Lower leg skin (tissue), 4 donors: Measurements from ENCODE around the gene KLF4. TPM values are rescaled to one million over a fixed set of nuclear protein-coding genes. Genes with fewer than 3 reads are reported as not detected.

Source experiments
- DNase-seq, 2 donors: peaks; one replicate each; pipeline ENCODE4 v3.0.0-alpha.2; 2019; ENCODE audit warnings: low spot score in 2 of 2
- H3K4me3 ChIP-seq: fragments of 200-600 bp; sonication (generic); 2 replicates; pipeline ENCODE4 v1.5.1; 2017; ENCODE audit warnings: mild to moderate bottlenecking, low read depth; ENCODE audit not compliant: poor library complexity, severe bottlenecking
- CTCF ChIP-seq, 3 donors: fragments of 450-650 bp; IDR thresholded peaks; one replicate each; pipeline ENCODE4 v1.5.1; 2016; ENCODE audit warnings: antibody characterized with exemption in 3 of 3, mild to moderate bottlenecking in 3 of 3, moderate library complexity in 2 of 3
- POLR2A ChIP-seq, 2 donors: fragments of 450-650 bp; IDR thresholded peaks; one replicate each; pipeline ENCODE4 v1.6.1; 2016 to 2017; ENCODE audit warnings: antibody characterized with exemption in 2 of 2, mild to moderate bottlenecking in 1 of 2, moderate library complexity in 1 of 2
- WGBS, 2 donors: methylation state at CpG; one replicate each; pipeline ENCODE4 v1.1.5; 2018; 5-methylcytosine and 5-hydroxymethylcytosine counted together
- intact Hi-C: fragments of 100-400 bp; cut with DNase I; formaldehyde crosslinking; loops from one replicate; pipeline ENCODE4 v1.15.0; 2023; ENCODE audit warnings: low total_unique reads
- total RNA-seq, 4 donors: library from RNA; depleted of rRNA; stranded (reverse); fragments of >200 nt; gene quantifications; one replicate each; pipeline ENCODE4 v1.1.0, GENCODE V29; 2016

Gene KLF4
- total RNA-seq, 4 donors from 2014 or later, result 562 to 846 (median 608) TPM

- 61 to 65% methylated on average over 7 of the region's 7 CpGs for WGBS, 2 donors
- H3K4me3 ChIP-seq, result no peak overlapping the region
- intact Hi-C loops, result no loop called here
- DNase-seq, result no peak
- no peak for TF ChIP-seq CTCF (IDR thresholded peaks at IDR 0.05)
- no peak for TF ChIP-seq POLR2A (IDR thresholded peaks at IDR 0.05)
Observed at GRCh38 chr9:107438211-107439031, 51.1 kb downstream of the KLF4 start.

- no peak for DNase-seq
- WGBS, 2 donors, result 86 to 93% methylated on average over 6 of the region's 6 CpGs
- intact Hi-C loops, result no loop called here
- no peak overlapping the region for H3K4me3 ChIP-seq
- no peak for TF ChIP-seq CTCF (IDR thresholded peaks at IDR 0.05)
- TF ChIP-seq POLR2A (IDR thresholded peaks at IDR 0.05), result no peak
Observed at GRCh38 chr9:107437716-107438115, 51.9 kb downstream of the KLF4 start.

- TF ChIP-seq POLR2A (IDR thresholded peaks at IDR 0.05) (no peak), CTCF (IDR thresholded peaks at IDR 0.05) (no peak)
- H3K4me3 ChIP-seq, result no peak overlapping the region
- WGBS, 2 donors, result 90 to 93% methylated on average over 1 of the region's 1 CpG
- no peak for DNase-seq
- intact Hi-C loops, result no loop called here
Observed at GRCh38 chr9:107435415-107435814, 54.2 kb downstream of the KLF4 start.

Other genes starting within 250 kb of the KLF4 start
- gene RAD23B, start 206.5 kb downstream of the KLF4 start, total RNA-seq, result 100 to 1,000 TPM in 3 of 4 donors, 10 to 100 TPM in 1; 88.6 to 136 (median 114) TPM